HG03025 (cell line): Measurements from ENCODE around the gene B3GALT5.

ENCODE experiments used
- ATAC-seq: cut with Tn5 transposase; IDR thresholded peaks from one replicate; pipeline ENCODE4 v1.9.1; 2021; ENCODE audit warnings: mild to moderate bottlenecking, moderate library complexity; ENCODE audit not compliant: unreplicated experiment, low FRiP score

B3GALT5 gene

GRCh38 chr21:39663742-39664492, 51.2 kb downstream of the B3GALT5 start:
- ATAC-seq, result no peak

- no peak for ATAC-seq
These were observed 51.8 kb downstream of the B3GALT5 start for GRCh38 chr21:39664586-39664985.

- no peak for ATAC-seq
These were observed 53.3 kb downstream of the B3GALT5 start for GRCh38 chr21:39666026-39666425.

- ATAC-seq, result no peak
These were observed 54.1 kb downstream of the B3GALT5 start for GRCh38 chr21:39666681-39667315.

- ATAC-seq, result no peak
These were observed 54.7 kb downstream of the B3GALT5 start for GRCh38 chr21:39667353-39667891.

GRCh38 chr21:39668369-39668768, 55.6 kb downstream of the B3GALT5 start:
- ATAC-seq, result no peak

GRCh38 chr21:39669485-39669884, 56.7 kb downstream of the B3GALT5 start:
- ATAC-seq, result no peak

- ATAC-seq, result no peak
These were observed 57.4 kb downstream of the B3GALT5 start for GRCh38 chr21:39669976-39670661.

- no peak for ATAC-seq
These were observed 58.0 kb downstream of the B3GALT5 start for GRCh38 chr21:39670701-39671100.

GRCh38 chr21:39671986-39672385, 59.2 kb downstream of the B3GALT5 start:
- no peak for ATAC-seq

GRCh38 chr21:39673163-39673562, 60.4 kb downstream of the B3GALT5 start:
- ATAC-seq, result no peak

GRCh38 chr21:39673736-39674135, 61.0 kb downstream of the B3GALT5 start:
- ATAC-seq, result no peak

GRCh38 chr21:39674801-39675200, 62.1 kb downstream of the B3GALT5 start:
- ATAC-seq, result no peak

GRCh38 chr21:39675590-39675989, 62.9 kb downstream of the B3GALT5 start:
- no peak for ATAC-seq

- no peak for ATAC-seq
These were observed 63.4 kb downstream of the B3GALT5 start for GRCh38 chr21:39675993-39676661.

GRCh38 chr21:39680216-39680615, 67.5 kb downstream of the B3GALT5 start:
- ATAC-seq, result no peak

- no peak for ATAC-seq
These were observed 68.5 kb downstream of the B3GALT5 start for GRCh38 chr21:39681257-39681656.

- no peak for ATAC-seq
These were observed 69.1 kb downstream of the B3GALT5 start for GRCh38 chr21:39681845-39682244.

- ATAC-seq, result no peak
These were observed 72.5 kb downstream of the B3GALT5 start for GRCh38 chr21:39685236-39685635.

GRCh38 chr21:39685991-39686390, 73.3 kb downstream of the B3GALT5 start:
- ATAC-seq, result no peak
